Neural crest cell (in vitro differentiated cells): Measurements from ENCODE around the gene MOSPD3. TPM values are rescaled to one million over a fixed set of nuclear protein-coding genes. Genes with fewer than 3 reads are reported as not detected.
A peak's percentile ranks its signal among the peaks of the same experiment; 100 is the strongest.

Experiments used
- DNase-seq: peaks from one replicate; pipeline ENCODE4 v3.0.0; 2021; ENCODE audit warnings: low read depth, mixed read lengths, low spot score
- H3K27ac Mint-ChIP-seq: one replicate; pipeline ENCODE4 v1.8.0; 2021; ENCODE audit warnings: mild to moderate bottlenecking, mixed read lengths; ENCODE audit not compliant: unreplicated experiment
- H3K27me3 Mint-ChIP-seq: 2 replicates; pipeline ENCODE4 v1.8.0; 2021; ENCODE audit warnings: low read depth, mild to moderate bottlenecking, mixed read lengths
- H3K36me3 Mint-ChIP-seq: 2 replicates; pipeline ENCODE4 v1.8.0; 2021; ENCODE audit warnings: low read depth, mild to moderate bottlenecking, mixed read lengths
- H3K4me1 Mint-ChIP-seq: 2 replicates; pipeline ENCODE4 v1.8.0; 2021; ENCODE audit warnings: mixed read lengths
- H3K4me3 Mint-ChIP-seq: one replicate; pipeline ENCODE4 v1.8.0; 2021; ENCODE audit warnings: mild to moderate bottlenecking, mixed read lengths
- H3K9me3 Mint-ChIP-seq: 2 replicates; pipeline ENCODE4 v1.8.0; 2021; ENCODE audit warnings: mixed read lengths
- CTCF ChIP-seq: fragments of 200-600 bp; sonication (generic); conservative IDR thresholded peaks from 2 replicates; pipeline ENCODE4 v1.5.0; 2021; ENCODE audit warnings: antibody characterized with exemption, mild to moderate bottlenecking
- total RNA-seq: library from RNA; stranded (reverse); gene quantifications from 2 replicates; pipeline ENCODE4 v1.2.1, GENCODE V29; 2021

Gene MOSPD3
- total RNA-seq, 1 donor from 2014 or later = 24.3 TPM

DNA sequence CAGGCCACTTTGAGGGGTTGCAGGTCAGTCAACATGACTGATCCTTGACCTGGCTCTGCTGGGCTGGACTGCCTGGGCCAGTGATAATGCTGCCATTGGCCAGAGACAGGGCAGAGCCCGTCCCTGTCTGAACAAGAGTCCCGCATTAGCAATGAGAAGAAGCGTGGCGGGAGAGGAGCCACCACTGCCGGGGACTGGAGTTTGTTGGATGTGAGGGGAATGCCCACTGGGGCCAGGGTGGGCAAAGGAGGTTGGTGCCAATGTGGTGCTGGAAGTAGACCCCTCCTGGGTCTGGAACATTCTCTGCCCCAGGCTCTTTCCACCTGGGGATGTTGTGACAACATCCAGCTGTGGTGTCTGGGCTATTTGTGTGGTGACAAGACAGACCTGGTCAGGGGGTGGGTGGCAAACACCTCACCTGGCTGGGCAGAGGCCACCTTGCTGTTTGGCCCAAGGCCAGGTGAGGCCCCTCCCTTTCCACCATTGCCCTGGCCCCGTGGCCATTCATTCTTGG is 46.3 kb upstream of the MOSPD3 start:
- DNase-seq = no peak

DNA sequence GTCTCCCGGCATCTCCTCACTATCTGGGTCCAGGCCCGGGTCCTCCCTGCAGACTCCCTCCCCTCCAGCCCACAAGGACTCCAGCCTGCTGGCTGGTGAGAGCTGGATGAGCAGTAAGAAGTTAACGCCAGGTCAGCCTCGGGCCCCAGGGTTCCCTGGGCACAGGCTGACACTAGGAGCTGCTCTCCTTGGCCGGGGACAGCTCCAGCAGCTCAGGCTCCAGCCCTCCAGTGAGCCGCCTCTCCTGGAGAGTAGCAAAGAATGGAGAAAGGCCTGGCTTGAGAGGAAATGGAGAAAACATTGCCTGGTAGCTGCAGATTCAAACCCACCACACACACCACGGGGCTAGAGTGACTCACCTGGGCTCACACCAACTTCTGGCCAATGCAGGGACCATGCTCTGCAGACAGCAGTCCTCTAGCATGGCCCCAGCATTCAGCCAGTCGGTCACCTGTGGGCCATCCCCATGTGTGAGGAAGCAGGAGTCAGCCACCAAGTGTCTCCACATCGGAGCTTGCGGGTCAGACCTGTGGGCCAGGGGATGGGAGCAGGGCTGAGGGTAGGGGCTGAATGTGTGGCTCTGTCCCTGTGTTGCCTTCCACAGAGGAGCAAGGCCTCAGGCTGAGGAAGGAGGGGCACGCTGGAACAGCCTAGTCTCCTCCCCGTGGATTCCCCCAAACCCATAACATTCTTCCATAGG is 45.2 kb upstream of the MOSPD3 start:
- no peak overlapping the region for H3K27ac Mint-ChIP-seq
- no peak overlapping the region for H3K4me3 Mint-ChIP-seq
- H3K27me3 Mint-ChIP-seq = peaks cover 24% of the 10 kb centered on the region
- no peaks in the 10 kb centered on the region for H3K9me3 Mint-ChIP-seq
- DNase-seq = no peak
- no peaks in the 10 kb centered on the region for H3K36me3 Mint-ChIP-seq
- no peak for TF ChIP-seq CTCF
- H3K4me1 Mint-ChIP-seq = peaks cover 37% of the 10 kb centered on the region

More for the DNA sequence above, 46.3 kb upstream of the MOSPD3 start:
- Mint-ChIP-seq H3K27me3 (peaks cover 17% of the 10 kb centered on the region), H3K4me1 (peaks cover 33% of the 10 kb centered on the region), H3K27ac (no peak overlapping the region), H3K36me3 (no peaks in the 10 kb centered on the region), H3K9me3 (no peaks in the 10 kb centered on the region), H3K4me3 (no peak overlapping the region)
- TF ChIP-seq CTCF = no peak

DNA sequence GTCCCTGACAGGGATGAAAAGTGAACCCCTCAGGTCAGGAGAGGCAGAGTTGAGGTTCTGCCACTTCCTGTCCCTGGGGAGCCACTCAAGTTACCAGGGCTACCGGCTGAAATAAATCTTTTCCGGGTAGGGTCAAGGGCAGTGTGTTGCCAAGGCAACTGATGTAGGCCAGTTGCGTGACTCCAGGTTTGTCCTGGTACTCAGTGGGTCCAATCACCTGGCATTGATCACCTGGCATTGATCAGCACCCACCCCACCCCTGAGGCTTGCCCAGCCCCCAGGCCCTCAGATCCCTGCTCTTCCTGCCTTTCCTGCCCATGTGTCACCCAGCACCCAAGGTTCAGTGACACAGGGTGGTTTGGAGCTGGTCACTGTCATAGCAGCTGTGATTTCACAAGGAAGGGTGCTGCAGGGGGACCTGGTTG is 44.6 kb upstream of the MOSPD3 start:
- Mint-ChIP-seq H3K4me1 (peaks cover 38% of the 10 kb centered on the region), H3K27me3 (peaks cover 24% of the 10 kb centered on the region), H3K4me3 (no peak overlapping the region), H3K9me3 (no peaks in the 10 kb centered on the region), H3K36me3 (no peaks in the 10 kb centered on the region), H3K27ac (no peak overlapping the region)
- DNase-seq = no peak
- TF ChIP-seq CTCF = no peak

DNA sequence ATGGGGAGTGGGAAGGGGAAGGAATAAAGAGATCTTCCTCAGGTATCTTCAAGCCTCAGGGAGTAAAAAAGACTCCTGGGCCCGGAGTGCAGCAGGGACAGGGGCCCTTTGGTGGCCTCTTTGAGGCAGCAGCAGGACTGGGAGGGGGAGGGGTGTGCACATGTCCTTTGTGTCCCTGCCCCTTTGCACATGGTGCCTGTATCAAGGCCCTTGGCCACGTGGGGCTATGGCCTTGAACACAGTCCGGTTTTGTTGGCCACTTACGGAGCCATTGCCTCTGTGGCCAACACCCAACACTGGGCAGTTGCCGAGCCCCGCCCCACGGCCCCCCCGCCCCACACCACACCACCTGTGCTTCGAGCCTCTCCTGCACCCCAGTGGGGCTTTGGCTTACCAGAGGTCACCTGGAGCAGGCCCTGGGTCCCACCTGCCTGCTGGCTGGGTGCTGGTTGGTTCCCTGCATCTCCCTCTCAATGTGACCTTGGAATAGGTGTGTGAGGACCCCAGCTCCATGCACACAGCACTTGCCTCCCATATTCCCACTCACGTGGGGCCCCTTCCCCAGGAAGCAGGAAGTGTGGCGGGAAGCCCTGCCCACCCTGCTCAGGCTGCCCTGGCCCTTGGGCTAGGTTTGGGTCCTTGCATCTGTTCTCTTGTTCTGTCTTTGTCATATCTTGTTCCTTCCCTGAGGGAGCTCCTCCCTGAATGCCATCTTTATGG is 44.0 kb upstream of the MOSPD3 start:
- no peaks in the 10 kb centered on the region for H3K36me3 Mint-ChIP-seq
- no peak overlapping the region for H3K4me3 Mint-ChIP-seq
- H3K9me3 Mint-ChIP-seq = no peaks in the 10 kb centered on the region
- H3K27me3 Mint-ChIP-seq = peaks cover 24% of the 10 kb centered on the region
- peaks cover 38% of the 10 kb centered on the region for H3K4me1 Mint-ChIP-seq
- TF ChIP-seq CTCF = no peak
- DNase-seq = no peak
- H3K27ac Mint-ChIP-seq = no peak overlapping the region

DNA sequence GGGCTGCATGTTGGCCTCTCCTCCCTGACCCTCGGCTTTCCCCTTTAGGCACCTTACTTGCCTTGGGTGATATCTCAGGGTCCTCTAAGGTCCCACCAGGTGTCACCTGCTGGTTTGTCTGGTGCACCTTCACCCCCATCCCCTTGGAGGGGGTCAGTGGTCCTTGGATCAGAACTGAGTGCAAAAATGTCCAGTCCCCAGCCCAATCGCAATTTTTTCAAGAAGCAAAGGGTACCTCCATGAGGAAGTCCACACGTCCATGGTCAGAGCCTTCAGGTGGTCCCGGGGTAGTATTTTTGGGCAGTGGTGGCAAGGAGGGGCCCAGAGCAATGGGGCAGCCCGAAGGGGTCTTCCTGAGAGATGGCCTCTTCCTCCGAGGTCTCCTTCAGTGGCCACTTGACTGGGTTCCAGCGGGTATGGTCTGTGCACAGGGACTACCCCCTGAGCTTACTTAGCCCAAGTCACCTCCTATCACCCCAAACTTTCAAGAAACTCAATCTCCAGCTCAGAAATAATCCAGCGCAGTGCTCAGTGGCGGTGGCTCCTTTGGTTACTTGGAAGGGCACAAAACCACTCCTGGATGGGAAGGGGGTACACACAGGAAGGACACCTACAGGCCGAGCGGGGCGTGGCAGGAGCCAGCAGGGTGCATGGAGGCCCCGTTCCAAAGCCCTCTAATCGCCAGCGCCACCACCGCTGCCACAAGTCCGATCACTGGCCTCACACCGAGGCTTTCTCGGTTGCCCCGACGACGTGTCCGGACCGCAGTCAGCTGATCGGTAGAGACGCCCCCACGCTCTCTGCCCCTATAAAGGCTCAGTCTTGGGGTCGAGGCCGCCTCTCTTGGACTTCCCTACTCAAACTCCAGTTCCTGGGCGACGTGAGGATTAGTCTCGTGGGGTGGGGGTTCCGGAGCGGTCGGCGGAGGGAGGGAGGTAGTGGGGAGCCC is 43.2 kb upstream of the MOSPD3 start:
- Mint-ChIP-seq H3K36me3 (no peaks in the 10 kb centered on the region), H3K27me3 (peaks cover 24% of the 10 kb centered on the region), H3K4me3 (peak overlapping the region; percentile 78), H3K4me1 (peaks cover 34% of the 10 kb centered on the region), H3K9me3 (no peaks in the 10 kb centered on the region), H3K27ac (peak overlapping the region; percentile 10)
- peak; percentile 55 for DNase-seq
- peak; percentile 55 for TF ChIP-seq CTCF
